Glutamatergic neuron (in vitro differentiated cells): ENCODE results near the gene DGUOK. TPM values are rescaled to one million over a fixed set of nuclear protein-coding genes. Genes with fewer than 3 reads are reported as not detected.

Source experiments
- DNase-seq: peaks from one replicate; pipeline ENCODE4 v3.0.0; 2022
- H3K27ac Mint-ChIP-seq: one replicate; pipeline ENCODE4 v1.8.0; 2020; ENCODE audit warnings: mild to moderate bottlenecking, mixed read lengths, inconsistent platforms; ENCODE audit not compliant: unreplicated experiment
- H3K27me3 Mint-ChIP-seq: one replicate; pipeline ENCODE4 v1.8.0; 2020; ENCODE audit warnings: mild to moderate bottlenecking, moderate library complexity, mixed read lengths, inconsistent platforms; ENCODE audit not compliant: unreplicated experiment
- H3K36me3 Mint-ChIP-seq: one replicate; pipeline ENCODE4 v1.8.0; 2020; ENCODE audit warnings: mild to moderate bottlenecking, mixed read lengths, inconsistent platforms; ENCODE audit not compliant: unreplicated experiment
- H3K4me1 Mint-ChIP-seq: one replicate; pipeline ENCODE4 v1.8.0; 2020; ENCODE audit warnings: mild to moderate bottlenecking, low read depth, mixed read lengths, inconsistent platforms; ENCODE audit not compliant: unreplicated experiment
- H3K4me3 Mint-ChIP-seq: one replicate; pipeline ENCODE4 v1.8.0; 2020; ENCODE audit warnings: mild to moderate bottlenecking, mixed read lengths, inconsistent platforms; ENCODE audit not compliant: unreplicated experiment
- H3K9me3 Mint-ChIP-seq: one replicate; pipeline ENCODE4 v1.8.0; 2020; ENCODE audit warnings: mild to moderate bottlenecking, moderate library complexity, mixed read lengths, inconsistent platforms; ENCODE audit not compliant: unreplicated experiment
- CTCF ChIP-seq: fragments of 200-600 bp; sonication (generic); IDR thresholded peaks from one replicate; pipeline ENCODE4 v1.5.0; 2021; ENCODE audit not compliant: partially characterized antibody, unreplicated experiment
- total RNA-seq: library from RNA; stranded (reverse); fragmentation: NEBNext Ultra II Directional; extraction: Animal tissue kit (Norgen Biotek cat#: 25700); gene quantifications from one replicate; pipeline ENCODE4 v1.2.1, GENCODE V29; 2021; ENCODE audit not compliant: unreplicated experiment

Gene DGUOK
- total RNA-seq, 1 donor from 2014 or later, result 96.8 TPM

- Mint-ChIP-seq H3K27me3 (no peaks in the 10 kb centered on the region), H3K4me1 (no peaks in the 10 kb centered on the region), H3K27ac (no peak overlapping the region), H3K4me3 (no peak overlapping the region), H3K9me3 (peaks cover 4% of the 10 kb centered on the region), H3K36me3 (no peaks in the 10 kb centered on the region)
- no peak for DNase-seq
- no peak for TF ChIP-seq CTCF
Observed at GRCh38 chr2:73971722-73972121, 45.0 kb downstream of the DGUOK start.

DNA sequence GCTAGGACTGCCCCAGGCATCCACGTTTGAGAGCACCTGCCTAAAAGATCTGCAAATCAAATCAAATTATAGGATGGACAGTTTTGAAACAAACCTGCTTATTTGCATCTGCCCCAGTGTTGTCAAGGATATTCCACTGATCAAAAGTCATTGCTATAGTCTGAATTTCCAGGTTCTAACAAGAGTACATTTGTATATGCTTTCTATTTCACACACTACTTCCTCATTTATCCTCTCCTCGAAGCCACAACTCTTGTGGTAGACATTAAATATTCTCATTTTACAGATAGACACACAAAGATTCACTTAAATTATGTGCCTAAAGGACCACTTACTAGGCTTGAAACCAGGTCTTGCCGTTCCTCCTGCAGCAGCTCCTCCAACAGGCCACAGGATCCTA lies 46.2 kb downstream of the DGUOK start:
- no peak for TF ChIP-seq CTCF
- Mint-ChIP-seq H3K36me3 (no peaks in the 10 kb centered on the region), H3K9me3 (peaks cover 7% of the 10 kb centered on the region), H3K27ac (no peak overlapping the region), H3K4me1 (no peaks in the 10 kb centered on the region), H3K27me3 (peaks cover 2% of the 10 kb centered on the region), H3K4me3 (no peak overlapping the region)
- no peak for DNase-seq

- H3K4me3 Mint-ChIP-seq, result no peak overlapping the region
- no peak for DNase-seq
- H3K27ac Mint-ChIP-seq, result no peak overlapping the region
- TF ChIP-seq CTCF, result no peak
- peaks cover 2% of the 10 kb centered on the region for H3K36me3 Mint-ChIP-seq
- H3K4me1 Mint-ChIP-seq, result peaks cover 2% of the 10 kb centered on the region
- H3K27me3 Mint-ChIP-seq, result peaks cover 2% of the 10 kb centered on the region
- H3K9me3 Mint-ChIP-seq, result peaks cover 5% of the 10 kb centered on the region
Observed at GRCh38 chr2:73975731-73976130, 49.1 kb downstream of the DGUOK start.

- Mint-ChIP-seq H3K36me3 (peaks cover 4% of the 10 kb centered on the region), H3K27ac (no peak overlapping the region), H3K27me3 (peaks cover 5% of the 10 kb centered on the region), H3K9me3 (peaks cover 5% of the 10 kb centered on the region), H3K4me3 (no peak overlapping the region), H3K4me1 (peaks cover 9% of the 10 kb centered on the region)
- no peak for TF ChIP-seq CTCF
- DNase-seq, result no peak
Observed at GRCh38 chr2:73976803-73977202, 50.1 kb downstream of the DGUOK start.

DNA sequence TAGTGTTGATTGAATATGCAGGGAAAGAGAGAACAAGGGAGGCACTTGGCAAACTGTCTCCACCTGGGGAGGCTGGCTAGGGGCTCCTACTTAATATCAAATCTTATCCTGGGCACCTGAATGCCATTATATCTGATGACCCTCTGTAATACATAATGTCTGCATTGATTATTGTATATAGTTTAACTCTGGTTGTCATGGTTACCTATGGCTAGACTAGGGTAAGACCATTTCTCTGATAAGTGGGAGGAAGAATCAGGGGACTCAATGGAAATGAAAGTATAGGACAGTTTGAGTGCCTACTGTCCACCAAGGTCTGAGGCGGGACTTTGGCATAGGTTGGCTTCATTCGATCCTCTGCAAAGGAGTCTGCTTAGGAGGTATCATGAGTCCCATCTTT lies 50.8 kb downstream of the DGUOK start:
- DNase-seq, result no peak
- Mint-ChIP-seq H3K4me3 (no peak overlapping the region), H3K27ac (no peak overlapping the region), H3K36me3 (peaks cover 4% of the 10 kb centered on the region), H3K27me3 (peaks cover 5% of the 10 kb centered on the region), H3K4me1 (peaks cover 13% of the 10 kb centered on the region), H3K9me3 (peaks cover 5% of the 10 kb centered on the region)
- no peak for TF ChIP-seq CTCF
